ENCODE data around the gene CNTNAP3.
"Not testable (repeated sequence)": the region's sequence is repeated elsewhere in the genome, so short reads cannot be mapped to it uniquely, and the experiment has no call there.

Gene CNTNAP3

GRCh38 chr9:39073537-39073936 lies 214.4 kb downstream of the CNTNAP3 start:
- in situ Hi-C loops (cut with MboI; ENCODE audit: low sequenced_read_pairs) = not testable (repeated sequence)

DNA sequence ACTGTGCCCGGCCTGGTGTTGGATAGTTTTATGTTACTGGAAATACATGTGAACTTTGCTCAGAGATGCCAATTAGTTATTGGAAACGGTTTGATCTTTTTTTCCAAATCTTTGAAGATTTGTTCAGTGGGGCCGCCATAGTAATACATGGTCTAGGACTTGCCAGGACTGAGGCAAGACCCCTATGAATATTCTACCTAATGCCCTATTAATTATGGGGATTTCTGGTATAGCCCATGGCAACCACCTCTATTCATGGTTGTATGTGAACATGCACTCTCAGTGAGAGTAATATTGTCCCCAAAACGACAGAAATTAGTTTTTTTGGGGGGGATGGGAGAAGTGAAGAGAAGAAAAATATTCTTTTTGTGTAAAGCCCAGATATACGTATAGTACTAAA lies 220.3 kb downstream of the CNTNAP3 start:
- in situ Hi-C loops (cut with MboI; ENCODE audit: low sequenced_read_pairs) = not testable (repeated sequence)

DNA sequence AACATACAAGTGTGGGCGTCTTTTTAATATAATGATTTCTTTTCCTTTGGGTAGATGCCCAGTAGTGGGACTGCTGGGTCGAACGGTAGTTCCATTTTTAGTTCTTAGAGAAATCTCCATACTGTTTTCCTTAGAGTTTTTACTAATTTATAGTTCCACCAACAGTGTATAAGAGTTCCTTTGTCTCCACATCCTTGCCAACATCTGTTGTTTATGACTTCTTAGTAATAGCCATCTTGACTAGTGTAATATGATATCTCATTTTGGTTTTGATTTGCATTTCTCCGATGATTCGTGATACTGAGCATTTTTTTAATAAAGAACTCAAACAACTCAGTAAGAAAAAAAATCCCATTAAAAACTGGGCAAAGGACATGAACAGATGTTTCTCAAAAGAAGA lies 225.0 kb downstream of the CNTNAP3 start:
- in situ Hi-C loops (cut with MboI; ENCODE audit: low sequenced_read_pairs) = not testable (repeated sequence)

DNA sequence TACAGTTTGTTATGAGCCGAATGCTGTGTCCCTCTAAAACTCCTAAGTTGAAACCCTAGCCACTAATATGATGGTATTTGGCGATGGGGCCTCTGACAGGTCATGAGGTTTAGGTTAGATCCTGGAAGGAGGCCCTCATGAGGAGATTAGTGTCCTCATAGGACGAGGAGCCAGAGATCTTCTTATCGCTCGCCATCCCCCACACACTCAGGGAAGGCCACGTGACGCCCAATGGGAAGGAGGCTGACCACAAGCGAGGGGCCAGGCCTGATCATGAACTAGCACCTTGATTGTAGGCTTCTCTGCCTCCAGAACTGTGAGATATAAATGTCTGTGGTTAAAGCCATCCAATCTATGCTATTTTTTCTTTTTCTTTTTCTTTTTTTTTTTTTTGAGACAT lies 233.5 kb downstream of the CNTNAP3 start:
- in situ Hi-C loops (cut with MboI; ENCODE audit: low sequenced_read_pairs) = not testable (repeated sequence)

GRCh38 chr9:39046833-39047232 lies 241.1 kb downstream of the CNTNAP3 start:
- in situ Hi-C loops (cut with MboI; ENCODE audit: low sequenced_read_pairs) = not testable (repeated sequence)

DNA sequence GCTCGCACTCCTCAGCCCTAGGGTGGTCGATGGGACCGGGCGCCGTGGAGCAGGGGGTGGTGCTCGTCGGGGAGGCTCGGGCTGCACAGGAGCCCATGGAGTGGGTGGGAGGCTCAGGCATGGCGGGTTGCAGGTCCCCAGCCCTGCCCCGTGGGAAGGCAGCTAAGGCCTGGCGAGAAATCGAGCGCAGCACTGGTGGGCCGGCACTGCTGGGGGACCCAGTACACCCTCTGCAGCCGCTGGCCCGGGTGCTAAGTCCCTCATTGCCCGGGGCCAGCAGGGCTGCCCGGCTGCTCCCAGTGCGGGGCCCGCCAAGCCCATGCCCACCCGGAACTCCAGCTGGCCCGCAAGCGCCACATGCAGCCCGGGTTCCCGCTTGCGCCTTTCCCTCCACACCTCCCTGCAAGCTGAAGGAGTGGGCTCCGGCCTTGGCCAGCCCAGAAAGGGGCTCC lies 245.6 kb downstream of the CNTNAP3 start:
- in situ Hi-C loops (cut with MboI; ENCODE audit: low sequenced_read_pairs) = not testable (repeated sequence)

GRCh38 chr9:39041774-39042173 lies 246.2 kb downstream of the CNTNAP3 start:
- in situ Hi-C loops (cut with MboI; ENCODE audit: low sequenced_read_pairs) = not testable (repeated sequence)

DNA sequence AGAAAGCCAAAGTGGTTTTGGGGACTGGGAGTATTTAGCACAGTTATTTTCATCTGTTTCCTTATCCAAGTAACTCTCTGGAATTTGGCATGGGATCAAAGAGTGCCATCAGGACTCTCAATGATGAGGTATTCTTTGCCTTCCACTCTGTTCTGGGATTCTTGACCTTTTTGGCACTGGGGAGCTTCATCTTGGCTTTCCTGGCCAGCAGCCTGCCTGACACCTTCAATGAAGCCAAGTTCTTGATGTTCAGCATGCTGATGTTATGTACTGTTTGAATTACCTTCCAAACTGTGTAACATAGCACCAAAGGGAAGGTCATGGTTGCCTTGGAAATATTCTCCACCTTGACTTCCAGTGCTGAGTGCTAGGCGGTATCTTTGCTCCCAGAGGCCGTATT lies 248.8 kb downstream of the CNTNAP3 start:
- in situ Hi-C loops (cut with MboI; ENCODE audit: low sequenced_read_pairs) = not testable (repeated sequence)

DNA sequence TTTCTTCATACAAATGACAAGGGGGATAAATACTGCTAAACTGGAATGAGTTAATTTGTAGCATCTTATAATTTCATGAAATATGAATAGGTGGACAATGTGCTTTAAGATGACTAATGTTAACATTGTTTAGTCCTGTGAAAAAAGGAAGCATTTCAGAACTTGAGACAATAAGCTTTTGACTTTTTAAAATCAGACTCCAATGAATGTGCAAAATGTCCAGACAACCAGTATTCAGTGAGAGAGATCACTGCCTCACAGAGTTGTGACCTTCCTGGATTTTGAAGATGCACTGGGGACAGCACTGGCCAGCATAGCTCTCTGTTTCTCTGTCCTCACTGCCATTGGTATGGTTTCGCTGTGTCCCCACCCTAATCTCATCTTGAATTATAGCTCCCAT lies 249.7 kb downstream of the CNTNAP3 start:
- in situ Hi-C loops (cut with MboI; ENCODE audit: low sequenced_read_pairs) = not testable (repeated sequence)

DNA sequence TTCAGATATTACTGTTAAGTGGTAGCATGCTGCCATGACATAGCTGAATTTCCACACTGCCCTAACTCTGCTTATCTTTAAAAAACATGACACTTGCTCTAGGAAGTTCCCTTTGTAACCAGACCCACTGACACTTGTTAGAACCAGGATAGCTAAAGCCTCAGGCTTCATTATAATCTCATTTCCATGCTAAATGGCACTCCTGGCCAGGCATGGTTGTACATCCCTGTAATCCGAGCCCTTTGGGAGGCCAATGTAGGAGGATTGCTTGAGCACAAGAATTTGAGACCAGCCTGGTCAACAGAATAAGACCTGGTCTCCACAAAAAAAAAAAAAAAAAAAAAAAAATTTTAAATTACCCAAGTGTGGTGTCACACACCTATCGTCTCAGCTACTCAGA lies 254.1 kb downstream of the CNTNAP3 start:
- in situ Hi-C loops (cut with MboI; ENCODE audit: low sequenced_read_pairs) = not testable (repeated sequence)

DNA sequence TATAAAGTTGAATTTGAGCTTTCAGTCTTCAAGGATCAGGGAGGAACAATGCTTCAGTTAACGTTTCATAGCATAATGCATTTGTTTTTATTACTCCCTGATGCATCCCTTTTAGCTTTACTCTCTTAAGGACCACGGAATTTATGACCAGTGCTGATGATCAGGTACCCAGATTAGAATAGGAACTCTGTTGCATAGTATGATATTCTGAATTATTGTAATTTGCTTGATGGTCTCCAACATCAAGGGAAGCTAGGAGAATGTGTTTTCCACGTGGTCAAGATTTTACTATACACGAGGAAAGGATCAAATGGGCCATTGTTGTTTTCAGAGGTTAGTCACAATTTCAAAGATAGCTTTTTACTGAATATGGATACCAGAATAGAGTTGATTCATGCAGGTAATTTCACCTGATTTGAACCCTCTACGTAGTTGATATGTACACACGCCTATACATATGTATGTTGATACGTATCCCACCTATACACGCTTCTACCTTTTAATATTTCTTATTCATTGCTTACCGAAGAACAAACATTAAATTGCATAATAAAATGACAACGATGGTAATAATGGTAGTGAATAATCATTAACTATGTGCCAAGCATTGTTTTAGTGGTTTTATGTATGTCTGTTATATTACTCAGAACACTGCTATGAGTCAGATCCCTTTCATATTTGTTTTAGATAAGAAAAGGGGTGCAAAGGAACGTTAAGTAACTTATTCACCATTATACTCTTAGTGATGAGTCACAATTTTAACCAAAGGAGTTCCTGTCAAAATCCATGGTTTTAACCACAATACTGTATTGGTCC lies 257.6 kb downstream of the CNTNAP3 start:
- in situ Hi-C loops (cut with MboI; ENCODE audit: low sequenced_read_pairs) = not testable (repeated sequence)

- in situ Hi-C loops (cut with MboI; ENCODE audit: low sequenced_read_pairs) = not testable (repeated sequence)
Measured at GRCh38 chr9:39028855-39029254, 259.1 kb downstream of the CNTNAP3 start.

GRCh38 chr9:39028168-39028567 lies 259.8 kb downstream of the CNTNAP3 start:
- in situ Hi-C loops (cut with MboI; ENCODE audit: low sequenced_read_pairs) = not testable (repeated sequence)

- in situ Hi-C loops (cut with MboI; ENCODE audit: low sequenced_read_pairs) = not testable (repeated sequence)
Measured at GRCh38 chr9:39025911-39026588, 261.9 kb downstream of the CNTNAP3 start.
